ENCODE results near the gene NT5DC1.

GRCh38 chr6:116066789-116067188 is 33.9 kb upstream of the NT5DC1 start:
- TF ChIP-seq CREM (IDR thresholded peaks at IDR 0.05; ENCODE audit: low read depth) (no peak), USF2 (IDR thresholded peaks at IDR 0.05; ENCODE audit: borderline replicate concordance, low read depth, low read length) (no peak), POLR2A (IDR thresholded peaks at IDR 0.05; ENCODE audit: low read depth, low read length) (no peak), SP1 (IDR thresholded peaks at IDR 0.05; ENCODE audit: low read depth, low read length) (no peak)

All from GM12878 (cell line).